ENCODE measurements around the gene GALK2. TPM values are rescaled to one million over a fixed set of nuclear protein-coding genes. Genes with fewer than 3 reads are reported as not detected.
"Not testable (repeated sequence)": the region's sequence is repeated elsewhere in the genome, so short reads cannot be mapped to it uniquely, and the experiment has no call there.

The GALK2 gene
- total RNA-seq, 2 donors from 2014 or later, result 22.9 to 35.9 TPM

- Histone ChIP-seq H3K36me3 (no peaks in the 10 kb centered on the region), H3K4me3 (no peak overlapping the region), H3K27ac (no peak overlapping the region), H3K4me1 (ENCODE audit: control insufficient read depth in 1 of 2, low read depth in 2 of 2) (peaks cover 0 to 4% of the 10 kb centered on the region in 2 donors), H3K9me3 (no peaks in the 10 kb centered on the region), H3K27me3 (replicated peaks; ENCODE audit: insufficient read depth) (no peaks in the 10 kb centered on the region)
- ATAC-seq (ENCODE audit: insufficient number of reproducible peaks, low FRiP score, low read depth) (no peak), DNase-seq (ENCODE audit: low spot score) (no peak)
- no peak for TF ChIP-seq CTCF (IDR thresholded peaks at IDR 0.05)
Observed at GRCh38 chr15:49178497-49178896, 8.4 kb downstream of the GALK2 start.

- no peak for TF ChIP-seq CTCF (IDR thresholded peaks at IDR 0.05)
- no peak overlapping the region for H3K27ac ChIP-seq
Observed at GRCh38 chr15:49179433-49180190, 9.6 kb downstream of the GALK2 start.

GRCh38 chr15:49182128-49182527 lies 12.1 kb downstream of the GALK2 start:
- no peak overlapping the region for H3K4me3 ChIP-seq
- H3K36me3 ChIP-seq, result no peaks in the 10 kb centered on the region
- no peaks in the 10 kb centered on the region for H3K9me3 ChIP-seq
- no peaks in the 10 kb centered on the region for H3K27me3 ChIP-seq (replicated peaks; ENCODE audit: insufficient read depth)
- H3K27ac ChIP-seq, result no peak overlapping the region
- TF ChIP-seq CTCF (IDR thresholded peaks at IDR 0.05), result no peak
- DNase-seq (ENCODE audit: low spot score) (no peak), ATAC-seq (ENCODE audit: insufficient number of reproducible peaks, low FRiP score, low read depth) (no peak)
- no peaks in the 10 kb centered on the region for H3K4me1 ChIP-seq (ENCODE audit: control insufficient read depth in 1 of 2, low read depth in 2 of 2)

More at GRCh38 chr15:49179433-49180190, 9.6 kb downstream of the GALK2 start:
- DNase-seq (ENCODE audit: low spot score) (no peak), ATAC-seq (ENCODE audit: insufficient number of reproducible peaks, low FRiP score, low read depth) (no peak)
- Histone ChIP-seq H3K4me1 (ENCODE audit: control insufficient read depth in 1 of 2, low read depth in 2 of 2) (no peaks in the 10 kb centered on the region), H3K9me3 (no peaks in the 10 kb centered on the region), H3K4me3 (no peak overlapping the region), H3K27me3 (replicated peaks; ENCODE audit: insufficient read depth) (no peaks in the 10 kb centered on the region), H3K36me3 (no peaks in the 10 kb centered on the region)

GRCh38 chr15:49183741-49184140 lies 13.7 kb downstream of the GALK2 start:
- not testable (repeated sequence) for H3K36me3 ChIP-seq; DNase-seq (ENCODE audit: low spot score); ATAC-seq (ENCODE audit: insufficient number of reproducible peaks, low FRiP score, low read depth); H3K27ac ChIP-seq; H3K4me1 ChIP-seq (ENCODE audit: control insufficient read depth in 1 of 2, low read depth in 2 of 2); H3K4me3 ChIP-seq; H3K9me3 ChIP-seq; H3K27me3 ChIP-seq (replicated peaks; ENCODE audit: insufficient read depth)

- no peak overlapping the region for H3K27ac ChIP-seq
- no peaks in the 10 kb centered on the region for H3K36me3 ChIP-seq
- H3K27me3 ChIP-seq (replicated peaks; ENCODE audit: insufficient read depth), result no peaks in the 10 kb centered on the region
- no peaks in the 10 kb centered on the region for H3K4me1 ChIP-seq (ENCODE audit: control insufficient read depth in 1 of 2, low read depth in 2 of 2)
- no peak for TF ChIP-seq CTCF (IDR thresholded peaks at IDR 0.05)
- H3K9me3 ChIP-seq, result no peaks in the 10 kb centered on the region
- H3K4me3 ChIP-seq, result no peak overlapping the region
- no peak for ATAC-seq (ENCODE audit: insufficient number of reproducible peaks, low FRiP score, low read depth)
- DNase-seq (ENCODE audit: low spot score), result no peak
Observed at GRCh38 chr15:49185473-49185872, 15.4 kb downstream of the GALK2 start.

Data from thoracic aorta (tissue), 2 donors.